ENCODE data around the gene GRAMD4.

The GRAMD4 gene

DNA sequence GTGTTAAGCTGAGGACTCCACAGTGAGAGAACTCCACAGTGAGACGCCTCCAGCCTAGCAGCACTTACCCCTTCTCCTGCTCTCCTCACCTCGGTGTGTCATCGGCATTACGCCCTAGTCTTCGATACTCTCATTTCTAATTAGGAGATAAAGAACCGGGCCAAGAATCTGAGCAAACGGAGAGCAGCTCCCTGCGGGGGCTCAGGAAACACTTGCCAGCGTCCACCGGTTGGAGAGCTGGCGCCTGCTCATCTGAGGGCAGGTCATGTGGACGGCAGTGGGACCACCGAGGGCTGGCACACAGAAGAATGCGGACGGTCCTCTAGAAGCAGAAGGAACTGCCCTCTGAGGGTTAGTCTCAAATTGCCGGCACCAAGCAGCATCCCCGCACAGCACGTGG is 104.9 kb downstream of the GRAMD4 start:
- no peak for TF ChIP-seq EZH2 (optimal IDR thresholded peaks at IDR 0.05; ENCODE audit: low read depth, low read length)
- TF ChIP-seq EZH2phosphoT487 (IDR thresholded peaks at IDR 0.05; ENCODE audit: low read length) = no peak
- TF ChIP-seq, protein P1, sequence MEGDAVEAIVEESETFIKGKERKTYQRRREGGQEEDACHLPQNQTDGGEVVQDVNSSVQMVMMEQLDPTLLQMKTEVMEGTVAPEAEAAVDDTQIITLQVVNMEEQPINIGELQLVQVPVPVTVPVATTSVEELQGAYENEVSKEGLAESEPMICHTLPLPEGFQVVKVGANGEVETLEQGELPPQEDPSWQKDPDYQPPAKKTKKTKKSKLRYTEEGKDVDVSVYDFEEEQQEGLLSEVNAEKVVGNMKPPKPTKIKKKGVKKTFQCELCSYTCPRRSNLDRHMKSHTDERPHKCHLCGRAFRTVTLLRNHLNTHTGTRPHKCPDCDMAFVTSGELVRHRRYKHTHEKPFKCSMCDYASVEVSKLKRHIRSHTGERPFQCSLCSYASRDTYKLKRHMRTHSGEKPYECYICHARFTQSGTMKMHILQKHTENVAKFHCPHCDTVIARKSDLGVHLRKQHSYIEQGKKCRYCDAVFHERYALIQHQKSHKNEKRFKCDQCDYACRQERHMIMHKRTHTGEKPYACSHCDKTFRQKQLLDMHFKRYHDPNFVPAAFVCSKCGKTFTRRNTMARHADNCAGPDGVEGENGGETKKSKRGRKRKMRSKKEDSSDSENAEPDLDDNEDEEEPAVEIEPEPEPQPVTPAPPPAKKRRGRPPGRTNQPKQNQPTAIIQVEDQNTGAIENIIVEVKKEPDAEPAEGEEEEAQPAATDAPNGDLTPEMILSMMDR (IDR thresholded peaks at IDR 0.05; ENCODE audit: low read length) = no peak

DNA sequence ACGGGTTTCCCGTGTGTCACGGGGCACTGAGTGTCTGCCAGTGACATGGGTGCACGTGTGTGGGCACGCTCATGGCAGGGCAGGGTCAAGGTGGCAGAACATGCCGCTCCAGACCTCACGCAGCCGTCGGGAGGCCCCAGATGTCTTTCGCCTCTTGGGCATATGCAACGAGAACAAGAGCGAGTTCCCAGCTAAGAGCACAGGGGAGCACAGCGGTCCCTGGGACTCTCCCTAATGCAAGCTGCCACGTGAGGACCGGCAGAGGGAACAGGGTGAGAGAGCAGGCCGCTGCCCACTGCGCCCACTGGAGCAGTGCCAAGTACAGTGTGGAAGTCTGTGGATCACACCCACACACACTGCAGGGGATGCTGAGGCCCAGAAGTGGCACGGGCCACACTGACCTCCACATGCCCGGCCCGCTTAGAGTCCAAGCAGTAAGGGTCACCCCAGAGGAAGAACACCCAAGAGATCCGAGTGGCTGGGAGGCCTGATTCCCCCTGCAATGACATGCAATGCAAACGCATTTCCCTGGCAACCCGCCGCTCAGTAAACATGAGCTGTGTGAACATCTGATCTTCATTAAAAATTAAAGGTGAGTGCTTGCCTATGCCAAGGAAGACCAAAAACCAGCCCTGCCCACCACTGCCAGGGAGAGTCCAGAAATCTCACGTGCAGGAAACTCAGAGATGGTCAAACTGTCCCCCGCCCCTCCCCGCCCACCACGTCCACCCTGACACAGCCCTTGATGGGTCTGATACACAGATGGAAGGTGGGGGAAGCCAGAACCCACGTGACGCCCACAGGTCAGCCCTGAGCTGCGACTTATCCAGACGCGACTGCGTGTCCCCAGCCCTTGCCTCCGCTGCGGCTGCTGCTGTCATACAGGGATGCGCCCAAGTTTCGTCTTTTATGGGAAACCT is 106.1 kb downstream of the GRAMD4 start:
- TF ChIP-seq EZH2phosphoT487 (IDR thresholded peaks at IDR 0.05; ENCODE audit: low read length) = no peak
- TF ChIP-seq, protein P1 (IDR thresholded peaks at IDR 0.05; ENCODE audit: low read length) = no peak
- no peak for TF ChIP-seq EZH2 (optimal IDR thresholded peaks at IDR 0.05; ENCODE audit: low read depth, low read length)
- no peaks in the 10 kb centered on the region for H3K9me2 ChIP-seq (replicated peaks; ENCODE audit: insufficient read depth, low read length)
- H3F3A ChIP-seq (ENCODE audit: insufficient read depth, low read length) = no peaks in the 10 kb centered on the region; the same call in 1 of the 2 replicates
- H3K36me3 ChIP-seq (replicated peaks; ENCODE audit: insufficient read depth, low read length) = no peaks in the 10 kb centered on the region
- no peak overlapping the region for H3K9ac ChIP-seq (ENCODE audit: low read length)
- H3K27ac ChIP-seq (ENCODE audit: low read length) = no peak overlapping the region
- no peaks in the 10 kb centered on the region for H3K27me3 ChIP-seq (replicated peaks; ENCODE audit: insufficient read depth, low read length)
- no peak overlapping the region for H3K4me3 ChIP-seq (ENCODE audit: low read length)
- no peak overlapping the region for H3K4me2 ChIP-seq (ENCODE audit: low read depth, low read length)
- H4K20me1 ChIP-seq (ENCODE audit: insufficient read depth, low read length) = peaks cover 18% of the 10 kb centered on the region
- no peak for DNase-seq
- H3K79me2 ChIP-seq (ENCODE audit: low read length) = peaks cover 98% of the 10 kb centered on the region
- H2AFZ ChIP-seq (ENCODE audit: low read length) = no peak overlapping the region
- no peaks in the 10 kb centered on the region for H3K4me1 ChIP-seq (ENCODE audit: low read length)
- no peaks in the 10 kb centered on the region for H3K9me3 ChIP-seq (replicated peaks; ENCODE audit: insufficient read depth, low read length)

More for the DNA sequence above, 104.9 kb downstream of the GRAMD4 start:
- Histone ChIP-seq H3K79me2 (ENCODE audit: low read length) (peaks cover 89% of the 10 kb centered on the region), H3K27me3 (replicated peaks; ENCODE audit: insufficient read depth, low read length) (no peaks in the 10 kb centered on the region), H3K36me3 (replicated peaks; ENCODE audit: insufficient read depth, low read length) (no peaks in the 10 kb centered on the region; the same call in 1 of the 2 replicates), H2AFZ (ENCODE audit: low read length) (no peak overlapping the region), H3K9me3 (replicated peaks; ENCODE audit: insufficient read depth, low read length) (no peaks in the 10 kb centered on the region), H3K4me2 (ENCODE audit: low read depth, low read length) (no peak overlapping the region), H3K4me1 (ENCODE audit: low read length) (no peaks in the 10 kb centered on the region), H3K27ac (ENCODE audit: low read length) (no peak overlapping the region), H3K9ac (ENCODE audit: low read length) (no peak overlapping the region), H3K4me3 (ENCODE audit: low read length) (no peak overlapping the region), H3F3A (ENCODE audit: insufficient read depth, low read length) (no peaks in the 10 kb centered on the region; the same call in 1 of the 2 replicates), H4K20me1 (ENCODE audit: insufficient read depth, low read length) (peaks cover 8% of the 10 kb centered on the region), H3K9me2 (replicated peaks; ENCODE audit: insufficient read depth, low read length) (no peaks in the 10 kb centered on the region)
- DNase-seq = no peak

DNA sequence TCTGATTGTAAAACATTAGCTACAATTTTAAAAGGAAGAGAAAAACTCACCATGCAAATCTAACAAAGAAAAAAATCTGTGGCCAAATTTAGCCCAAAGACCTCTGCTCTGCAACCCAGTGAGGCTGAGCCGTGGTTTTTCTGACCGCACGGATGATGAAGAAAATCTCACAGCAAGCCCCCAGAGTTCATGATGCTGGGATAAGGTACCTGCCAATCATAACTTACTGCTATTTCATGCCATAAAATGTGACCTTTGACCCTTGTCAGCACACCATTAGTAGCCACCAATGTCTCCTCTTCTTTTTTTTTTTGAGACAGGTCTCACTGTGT is 106.8 kb downstream of the GRAMD4 start:
- H3K27ac ChIP-seq (ENCODE audit: low read length) = no peak overlapping the region

More for the DNA sequence above, 106.8 kb downstream of the GRAMD4 start:
- no peaks in the 10 kb centered on the region for H3K9me2 ChIP-seq (replicated peaks; ENCODE audit: insufficient read depth, low read length)
- H3K27me3 ChIP-seq (replicated peaks; ENCODE audit: insufficient read depth, low read length) = no peaks in the 10 kb centered on the region
- H3K79me2 ChIP-seq (ENCODE audit: low read length) = peaks cover 98% of the 10 kb centered on the region
- no peak overlapping the region for H2AFZ ChIP-seq (ENCODE audit: low read length)
- H3K4me2 ChIP-seq (ENCODE audit: low read depth, low read length) = no peak overlapping the region
- no peak for DNase-seq
- no peaks in the 10 kb centered on the region for H3K9me3 ChIP-seq (replicated peaks; ENCODE audit: insufficient read depth, low read length)
- H3K4me3 ChIP-seq (ENCODE audit: low read length) = no peak overlapping the region
- no peaks in the 10 kb centered on the region for H3K4me1 ChIP-seq (ENCODE audit: low read length)
- H3K9ac ChIP-seq (ENCODE audit: low read length) = no peak overlapping the region
- TF ChIP-seq EZH2 (optimal IDR thresholded peaks at IDR 0.05; ENCODE audit: low read depth, low read length) = no peak
- TF ChIP-seq EZH2phosphoT487 (IDR thresholded peaks at IDR 0.05; ENCODE audit: low read length) = no peak
- TF ChIP-seq, protein P1 (IDR thresholded peaks at IDR 0.05; ENCODE audit: low read length) = no peak
- peaks cover 21% of the 10 kb centered on the region for H4K20me1 ChIP-seq (ENCODE audit: insufficient read depth, low read length)
- no peaks in the 10 kb centered on the region for H3K36me3 ChIP-seq (replicated peaks; ENCODE audit: insufficient read depth, low read length)
- H3F3A ChIP-seq (ENCODE audit: insufficient read depth, low read length) = no peaks in the 10 kb centered on the region

Data from MM.1S (cell line).